ENCODE measurements around the gene HOXB8.

The HOXB8 gene

DNA sequence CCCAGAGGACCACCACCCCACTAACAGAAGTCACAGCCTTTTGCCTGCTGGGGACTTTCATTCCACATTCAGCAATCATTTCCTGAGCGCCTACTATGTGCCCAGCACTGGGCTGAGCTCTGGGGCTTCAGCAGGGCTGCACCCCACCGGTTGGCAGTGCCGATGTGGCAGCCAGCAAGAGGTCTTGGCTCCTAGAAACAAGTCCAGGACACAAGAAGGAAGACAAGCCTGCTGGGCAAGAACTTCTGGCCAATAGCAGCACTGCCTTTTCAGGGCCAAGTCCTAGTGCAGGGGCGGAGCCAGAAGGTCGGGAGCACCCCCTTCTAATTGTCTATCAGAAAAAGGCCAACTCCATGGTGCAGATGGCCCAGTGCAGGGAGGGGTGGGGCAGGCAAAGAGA lies 24.0 kb upstream of the HOXB8 start:
- no peak for ATAC-seq (ENCODE audit: low read depth)
- H3K27me3 ChIP-seq (ENCODE audit: insufficient read depth, poor library complexity, severe bottlenecking), result peaks cover 6% of the 10 kb centered on the region
- no peak overlapping the region for H3K4me3 ChIP-seq (ENCODE audit: severe bottlenecking)
- H3K36me3 ChIP-seq (ENCODE audit: low read depth), result no peaks in the 10 kb centered on the region
- no peak for DNase-seq (ENCODE audit: low spot score)
- no peak overlapping the region for H3K27ac ChIP-seq (ENCODE audit: poor library complexity, severe bottlenecking)
- no peaks in the 10 kb centered on the region for H3K9me3 ChIP-seq (ENCODE audit: severe bottlenecking)
- TF ChIP-seq, protein P1, sequence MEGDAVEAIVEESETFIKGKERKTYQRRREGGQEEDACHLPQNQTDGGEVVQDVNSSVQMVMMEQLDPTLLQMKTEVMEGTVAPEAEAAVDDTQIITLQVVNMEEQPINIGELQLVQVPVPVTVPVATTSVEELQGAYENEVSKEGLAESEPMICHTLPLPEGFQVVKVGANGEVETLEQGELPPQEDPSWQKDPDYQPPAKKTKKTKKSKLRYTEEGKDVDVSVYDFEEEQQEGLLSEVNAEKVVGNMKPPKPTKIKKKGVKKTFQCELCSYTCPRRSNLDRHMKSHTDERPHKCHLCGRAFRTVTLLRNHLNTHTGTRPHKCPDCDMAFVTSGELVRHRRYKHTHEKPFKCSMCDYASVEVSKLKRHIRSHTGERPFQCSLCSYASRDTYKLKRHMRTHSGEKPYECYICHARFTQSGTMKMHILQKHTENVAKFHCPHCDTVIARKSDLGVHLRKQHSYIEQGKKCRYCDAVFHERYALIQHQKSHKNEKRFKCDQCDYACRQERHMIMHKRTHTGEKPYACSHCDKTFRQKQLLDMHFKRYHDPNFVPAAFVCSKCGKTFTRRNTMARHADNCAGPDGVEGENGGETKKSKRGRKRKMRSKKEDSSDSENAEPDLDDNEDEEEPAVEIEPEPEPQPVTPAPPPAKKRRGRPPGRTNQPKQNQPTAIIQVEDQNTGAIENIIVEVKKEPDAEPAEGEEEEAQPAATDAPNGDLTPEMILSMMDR (IDR thresholded peaks at IDR 0.05; ENCODE audit: poor library complexity, severe bottlenecking), result no peak
- H3K4me1 ChIP-seq (ENCODE audit: insufficient read depth, poor library complexity, severe bottlenecking), result no peaks in the 10 kb centered on the region

DNA sequence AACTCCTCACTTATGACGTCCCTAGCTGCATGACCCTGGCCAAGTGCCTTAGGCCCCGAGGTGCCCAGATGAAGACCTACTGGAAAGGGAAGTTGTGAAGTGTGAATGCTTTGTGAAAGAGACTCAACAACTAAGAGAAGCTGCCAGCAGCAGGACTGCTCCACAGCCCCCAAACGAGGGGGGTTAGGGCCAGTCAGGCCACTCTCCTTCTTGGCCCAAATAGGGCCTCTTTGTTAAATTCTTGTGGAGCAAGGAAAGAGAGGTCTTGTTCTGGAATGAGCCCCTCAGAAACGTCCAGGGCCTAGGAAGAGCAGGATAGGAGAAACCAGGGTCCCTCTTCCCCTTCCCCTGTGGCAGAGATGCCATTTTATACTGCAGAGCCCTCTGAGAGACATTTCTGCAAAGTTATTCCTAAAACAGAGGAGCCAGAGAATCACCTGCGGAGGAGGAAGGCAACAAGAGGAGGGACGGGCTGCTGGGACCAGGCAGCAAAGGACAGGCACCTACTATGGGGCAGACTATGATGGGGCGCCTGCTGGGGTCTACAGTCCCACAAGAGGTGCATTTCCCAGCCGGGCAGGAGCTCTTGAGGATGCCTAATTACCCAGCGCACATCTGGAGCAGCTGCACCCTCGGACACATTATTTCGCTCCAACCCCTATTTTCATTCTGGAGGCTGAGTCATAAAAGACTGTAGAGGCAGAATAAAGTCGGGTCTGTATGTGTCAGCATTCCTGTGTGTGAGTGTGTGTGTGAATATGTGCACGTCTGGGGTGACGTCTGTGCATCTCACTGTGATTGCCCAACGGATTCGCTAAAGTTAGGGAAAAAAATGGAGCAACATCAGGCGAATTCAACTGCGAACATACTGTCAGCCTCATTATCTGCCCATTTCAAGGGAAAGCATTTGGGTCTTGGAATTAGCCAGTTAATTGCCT lies 22.5 kb upstream of the HOXB8 start:
- no peak overlapping the region for H3K27ac ChIP-seq (ENCODE audit: poor library complexity, severe bottlenecking)
- TF ChIP-seq, protein P1 (IDR thresholded peaks at IDR 0.05; ENCODE audit: poor library complexity, severe bottlenecking), result no peak
- H3K36me3 ChIP-seq (ENCODE audit: low read depth), result no peaks in the 10 kb centered on the region
- no peaks in the 10 kb centered on the region for H3K9me3 ChIP-seq (ENCODE audit: severe bottlenecking)
- ATAC-seq (ENCODE audit: low read depth), result peak; percentile 74
- DNase-seq (ENCODE audit: low spot score), result no peak
- H3K27me3 ChIP-seq (ENCODE audit: insufficient read depth, poor library complexity, severe bottlenecking), result peaks cover 14% of the 10 kb centered on the region
- H3K4me3 ChIP-seq (ENCODE audit: severe bottlenecking), result no peak overlapping the region
- H3K4me1 ChIP-seq (ENCODE audit: insufficient read depth, poor library complexity, severe bottlenecking), result no peaks in the 10 kb centered on the region

DNA sequence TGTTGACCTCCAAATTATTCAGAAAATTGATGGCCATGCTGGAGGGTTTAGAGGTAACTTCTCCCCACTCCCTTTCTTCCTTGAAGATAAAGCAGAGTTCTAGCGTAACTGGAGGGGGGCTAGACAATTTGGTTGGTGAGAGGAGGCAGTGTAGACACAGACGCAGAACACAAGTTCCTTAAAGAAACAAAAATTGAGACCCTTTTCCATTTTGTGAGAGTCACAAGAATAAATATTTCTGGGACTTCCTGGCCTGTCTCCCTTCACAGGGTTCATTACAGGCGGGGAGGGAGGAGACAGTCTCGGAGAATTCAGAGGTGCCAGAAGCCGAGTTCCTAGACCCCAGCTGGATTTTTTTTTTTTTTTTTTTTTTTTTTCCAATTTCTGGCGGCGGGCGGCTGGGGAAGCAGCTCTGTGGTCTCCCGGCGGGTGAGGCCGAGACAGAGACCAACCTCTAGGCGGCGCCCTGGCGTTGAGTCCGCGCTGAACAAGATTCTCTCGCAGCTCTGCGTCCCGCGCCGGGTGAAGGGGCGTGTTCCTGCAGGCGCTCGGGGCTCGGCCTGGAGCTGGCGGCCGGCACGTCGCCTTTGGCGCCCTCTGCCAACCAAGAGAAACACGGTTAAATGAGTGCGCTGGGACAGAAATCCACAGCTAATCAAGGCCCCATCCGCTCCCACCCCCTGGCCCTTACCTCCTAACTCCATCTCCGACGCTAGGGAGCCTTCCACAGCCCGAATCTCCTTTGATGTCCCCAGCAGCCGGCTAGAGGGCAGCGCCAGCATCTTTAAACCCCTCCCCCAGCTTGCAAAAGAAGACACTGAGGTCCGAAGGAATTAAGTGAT lies 21.3 kb upstream of the HOXB8 start:
- no peak overlapping the region for H3K4me3 ChIP-seq (ENCODE audit: severe bottlenecking)
- TF ChIP-seq, protein P1 (IDR thresholded peaks at IDR 0.05; ENCODE audit: poor library complexity, severe bottlenecking), result peak; percentile 60
- peak; percentile 46 for ATAC-seq (ENCODE audit: low read depth)
- H3K36me3 ChIP-seq (ENCODE audit: low read depth), result no peaks in the 10 kb centered on the region
- H3K27ac ChIP-seq (ENCODE audit: poor library complexity, severe bottlenecking), result no peak overlapping the region
- no peaks in the 10 kb centered on the region for H3K9me3 ChIP-seq (ENCODE audit: severe bottlenecking)
- H3K4me1 ChIP-seq (ENCODE audit: insufficient read depth, poor library complexity, severe bottlenecking), result no peaks in the 10 kb centered on the region
- peaks cover 14% of the 10 kb centered on the region for H3K27me3 ChIP-seq (ENCODE audit: insufficient read depth, poor library complexity, severe bottlenecking)
- DNase-seq (ENCODE audit: low spot score), result no peak

DNA sequence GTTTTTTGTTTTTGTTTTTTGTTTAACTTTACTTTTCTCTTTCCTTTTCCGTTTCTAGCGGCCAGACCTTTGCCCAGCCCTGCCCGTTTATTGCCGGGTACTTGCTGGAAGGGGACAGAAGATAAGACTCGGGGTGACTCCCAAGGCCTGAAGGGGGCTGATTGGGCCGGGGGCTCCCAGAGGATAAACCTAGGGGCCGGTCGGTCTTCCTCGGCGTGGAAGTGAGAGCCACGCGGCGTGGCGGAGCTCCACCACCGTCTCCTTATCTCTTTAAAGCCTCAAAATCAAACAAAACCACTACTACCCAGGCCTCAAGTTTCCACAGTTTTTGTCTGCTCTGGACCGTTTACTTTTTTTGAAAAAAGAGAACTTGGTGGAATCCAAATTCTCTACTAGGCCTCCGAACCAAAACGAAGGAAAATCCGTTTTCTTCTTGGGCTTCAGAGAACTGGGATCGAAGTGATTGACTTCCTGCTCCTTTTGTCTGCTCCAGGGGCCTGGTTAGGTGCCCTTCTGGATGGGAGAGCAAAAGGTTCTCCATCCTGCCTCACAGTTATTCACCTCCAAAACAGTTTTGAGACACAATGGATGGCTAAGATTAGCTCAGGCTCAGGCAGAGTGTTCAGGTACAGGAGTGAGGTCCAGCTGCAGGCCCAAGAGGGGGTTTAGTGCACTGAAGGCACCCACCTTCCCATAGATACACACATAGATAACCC lies 19.6 kb upstream of the HOXB8 start:
- Histone ChIP-seq H3K27me3 (ENCODE audit: insufficient read depth, poor library complexity, severe bottlenecking) (peaks cover 19% of the 10 kb centered on the region), H3K36me3 (ENCODE audit: low read depth) (no peaks in the 10 kb centered on the region)

More for the DNA sequence above, 19.6 kb upstream of the HOXB8 start:
- no peak overlapping the region for H3K27ac ChIP-seq (ENCODE audit: poor library complexity, severe bottlenecking)
- DNase-seq (ENCODE audit: low spot score) (no peak), ATAC-seq (ENCODE audit: low read depth) (no peak)
- H3K4me3 ChIP-seq (ENCODE audit: severe bottlenecking), result no peak overlapping the region
- TF ChIP-seq, protein P1 (IDR thresholded peaks at IDR 0.05; ENCODE audit: poor library complexity, severe bottlenecking), result no peak
- H3K9me3 ChIP-seq (ENCODE audit: severe bottlenecking), result no peaks in the 10 kb centered on the region
- H3K4me1 ChIP-seq (ENCODE audit: insufficient read depth, poor library complexity, severe bottlenecking), result no peaks in the 10 kb centered on the region

All from RWPE2 (cell line).